ENCODE measurements around the gene NEGR1.

DNA sequence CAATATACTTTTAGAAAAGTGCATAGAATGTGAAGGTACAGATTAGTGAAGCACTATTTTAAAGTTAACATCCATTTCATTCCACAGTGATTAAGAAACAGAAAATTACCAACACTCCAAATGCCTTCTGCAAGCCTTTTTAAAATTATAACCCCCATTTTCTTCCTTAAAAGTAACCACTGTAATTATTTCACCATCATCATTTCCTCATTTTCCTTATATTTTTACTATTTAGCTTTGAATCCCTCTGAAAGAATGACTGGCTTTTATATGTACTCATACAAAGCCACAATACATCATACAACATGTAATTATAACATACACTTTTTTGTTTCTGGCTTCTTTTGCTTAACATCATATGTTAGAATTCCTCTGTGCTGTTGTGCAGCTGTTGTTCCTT is 6.5 kb upstream of the NEGR1 start:
- TF ChIP-seq EP300 (IDR thresholded peaks at IDR 0.05) (no peak), POLR2A (IDR thresholded peaks at IDR 0.05; ENCODE audit: low read depth) (no peak), CTCF (IDR thresholded peaks at IDR 0.05) (no peak)
